T47D (cell line): ENCODE measurements around the gene DPYD.

Experiments used
- DNase-seq, 2 experiments: peaks; one replicate each; pipeline versions ENCODE4 v3.0.0 to v3.0.0-alpha.2; 2011 to 2012; ENCODE audit warnings: low read depth in 1 of 2, low spot score in 1 of 2
- JUND ChIP-seq: IDR thresholded peaks from 2 replicates; pipeline ENCODE4 v1.6.1; 2012; ENCODE audit warnings: low read depth
- in situ Hi-C: cut with HindIII; loops from 2 replicates; pipeline ENCODE4 v1.10.0; 2016; ENCODE audit warnings: low sequenced_read_pairs, low pct_unique_long_range_greater_than_20kb

DPYD gene

GRCh38 chr1:97903626-97904025, 17.2 kb downstream of the DPYD start:
- in situ Hi-C loops = no loop called here
- DNase-seq = no peak
- TF ChIP-seq JUND = no peak

- DNase-seq = no peak
- no peak for TF ChIP-seq JUND
- in situ Hi-C loops = no loop called here
Observed at GRCh38 chr1:97902067-97902466, 18.8 kb downstream of the DPYD start.

- no peak for DNase-seq
- in situ Hi-C loops = no loop called here
- no peak for TF ChIP-seq JUND
Observed at GRCh38 chr1:97901017-97901658, 19.7 kb downstream of the DPYD start.

- DNase-seq = no peak
- in situ Hi-C loops = no loop called here
- no peak for TF ChIP-seq JUND
Observed at GRCh38 chr1:97898948-97899347, 21.9 kb downstream of the DPYD start.

- no peak for TF ChIP-seq JUND
- in situ Hi-C loops = no loop called here
Observed at GRCh38 chr1:97895278-97895677, 25.6 kb downstream of the DPYD start.

GRCh38 chr1:97893844-97894243, 27.0 kb downstream of the DPYD start:
- TF ChIP-seq JUND = no peak
- in situ Hi-C loops = no loop called here
- no peak for DNase-seq

More at GRCh38 chr1:97895278-97895677, 25.6 kb downstream of the DPYD start:
- no peak for DNase-seq

GRCh38 chr1:97886199-97886598, 34.6 kb downstream of the DPYD start:
- no peak for TF ChIP-seq JUND
- DNase-seq = no peak
- in situ Hi-C loops = no loop called here

- no peak for DNase-seq
- in situ Hi-C loops = no loop called here
- no peak for TF ChIP-seq JUND
Observed at GRCh38 chr1:97883823-97884222, 37.0 kb downstream of the DPYD start.

GRCh38 chr1:97877307-97877706, 43.5 kb downstream of the DPYD start:
- in situ Hi-C loops = no loop called here
- no peak for TF ChIP-seq JUND
- DNase-seq = no peak

- no peak for DNase-seq
- in situ Hi-C loops = no loop called here
- no peak for TF ChIP-seq JUND
Observed at GRCh38 chr1:97875996-97876395, 44.8 kb downstream of the DPYD start.

GRCh38 chr1:97870589-97870988, 50.2 kb downstream of the DPYD start:
- no peak for TF ChIP-seq JUND
- in situ Hi-C loops = no loop called here
- DNase-seq = no peak

- TF ChIP-seq JUND = no peak
- no peak for DNase-seq
- in situ Hi-C loops = no loop called here
Observed at GRCh38 chr1:97869441-97869840, 51.4 kb downstream of the DPYD start.

- in situ Hi-C loops = no loop called here
- no peak for DNase-seq
- no peak for TF ChIP-seq JUND
Observed at GRCh38 chr1:97867127-97867526, 53.7 kb downstream of the DPYD start.

- in situ Hi-C loops = no loop called here
- no peak for TF ChIP-seq JUND
- no peak for DNase-seq
Observed at GRCh38 chr1:97864615-97865014, 56.2 kb downstream of the DPYD start.
